ENCODE results near the gene ANKFN1. TPM values are rescaled to one million over a fixed set of nuclear protein-coding genes. Genes with fewer than 3 reads are reported as not detected.

Gene ANKFN1
- total and polyA plus RNA-seq, 2 of the 13 experiments (the other 11 are each of a cell fraction or from before 2014, with no cell fraction given): not detected

DNA sequence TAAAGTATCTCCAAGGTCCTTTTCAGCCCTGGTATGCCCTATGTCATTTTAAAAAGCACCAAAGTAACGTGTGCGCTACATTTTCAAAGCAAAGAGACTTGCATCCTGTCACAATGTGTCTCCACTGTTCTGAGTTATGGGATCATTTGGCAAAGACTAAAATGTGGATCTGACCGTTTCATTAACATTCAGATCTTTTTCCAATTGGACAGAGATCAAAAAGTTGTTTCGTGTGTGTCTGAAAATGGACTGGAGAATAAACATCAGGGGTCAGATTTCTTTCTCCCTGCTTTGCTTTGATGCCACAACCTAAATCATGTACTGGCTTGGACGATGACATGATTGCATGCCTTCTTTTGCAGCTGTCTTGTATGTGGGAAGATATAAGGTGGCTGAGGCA lies 304.2 kb downstream of the ANKFN1 start (continued):
- TF ChIP-seq, protein P1, sequence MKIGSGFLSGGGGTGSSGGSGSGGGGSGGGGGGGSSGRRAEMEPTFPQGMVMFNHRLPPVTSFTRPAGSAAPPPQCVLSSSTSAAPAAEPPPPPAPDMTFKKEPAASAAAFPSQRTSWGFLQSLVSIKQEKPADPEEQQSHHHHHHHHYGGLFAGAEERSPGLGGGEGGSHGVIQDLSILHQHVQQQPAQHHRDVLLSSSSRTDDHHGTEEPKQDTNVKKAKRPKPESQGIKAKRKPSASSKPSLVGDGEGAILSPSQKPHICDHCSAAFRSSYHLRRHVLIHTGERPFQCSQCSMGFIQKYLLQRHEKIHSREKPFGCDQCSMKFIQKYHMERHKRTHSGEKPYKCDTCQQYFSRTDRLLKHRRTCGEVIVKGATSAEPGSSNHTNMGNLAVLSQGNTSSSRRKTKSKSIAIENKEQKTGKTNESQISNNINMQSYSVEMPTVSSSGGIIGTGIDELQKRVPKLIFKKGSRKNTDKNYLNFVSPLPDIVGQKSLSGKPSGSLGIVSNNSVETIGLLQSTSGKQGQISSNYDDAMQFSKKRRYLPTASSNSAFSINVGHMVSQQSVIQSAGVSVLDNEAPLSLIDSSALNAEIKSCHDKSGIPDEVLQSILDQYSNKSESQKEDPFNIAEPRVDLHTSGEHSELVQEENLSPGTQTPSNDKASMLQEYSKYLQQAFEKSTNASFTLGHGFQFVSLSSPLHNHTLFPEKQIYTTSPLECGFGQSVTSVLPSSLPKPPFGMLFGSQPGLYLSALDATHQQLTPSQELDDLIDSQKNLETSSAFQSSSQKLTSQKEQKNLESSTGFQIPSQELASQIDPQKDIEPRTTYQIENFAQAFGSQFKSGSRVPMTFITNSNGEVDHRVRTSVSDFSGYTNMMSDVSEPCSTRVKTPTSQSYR (CRISPR knock-in tag; IDR thresholded peaks at IDR 0.05; ENCODE audit: borderline replicate concordance): no peak
- no peak for TF ChIP-seq FOXO1 (CRISPR knock-in tag; IDR thresholded peaks at IDR 0.05)
- TF ChIP-seq MEIS1 (CRISPR knock-in tag; IDR thresholded peaks at IDR 0.05; ENCODE audit: borderline replicate concordance): no peak
- no peak for TF ChIP-seq PHF5A (CRISPR knock-in tag; IDR thresholded peaks at IDR 0.05; ENCODE audit: low read depth, unreplicated experiment)
- no peak for TF ChIP-seq DBP (CRISPR knock-in tag; IDR thresholded peaks at IDR 0.05; ENCODE audit: not compliant biosample characterization)

GRCh38 chr17:56465886-56466285 lies 312.6 kb downstream of the ANKFN1 start:
- Histone ChIP-seq H3K27ac (ENCODE audit: extremely low read length, insufficient read depth, low read length) (no peak overlapping the region), H3K9ac (ENCODE audit: insufficient read depth, low read depth, low read length) (no peak overlapping the region), H3K9me3 (ENCODE audit: low read length) (no peaks in the 10 kb centered on the region), H3K36me3 (replicated peaks in 1 of 2; ENCODE audit: control insufficient read depth in 1 of 2, insufficient read depth in 2 of 2, low read length in 2 of 2) (no peaks in the 10 kb centered on the region), H3K79me2 (ENCODE audit: insufficient read depth, low read length) (no peaks in the 10 kb centered on the region), H3K4me3 (replicated peaks in 1 of 3; ENCODE audit: insufficient read depth in 1 of 3, low read depth in 2 of 3, low read length in 3 of 3) (no peak overlapping the region), H3K4me2 (ENCODE audit: low read depth, low read length) (no peak overlapping the region), H4K20me1 (ENCODE audit: insufficient read depth, low read length) (no peaks in the 10 kb centered on the region), H2AFZ (ENCODE audit: low read length) (no peak overlapping the region), H3K4me1 (ENCODE audit: insufficient read depth, low read length) (no peaks in the 10 kb centered on the region), H3K27me3 (ENCODE audit: control insufficient read depth in 1 of 2, insufficient read depth in 2 of 2, low read length in 2 of 2) (0 out of 5 replicates have a peak, but pooled peaks cover 0 to 6% of the 10 kb centered on the region in 2 experiments)
- BruUV-seq (replicated peaks): no TSS peak
- ATAC-seq (no peak), FAIRE-seq (no peak), DNase-seq (ENCODE audit: low spot score) (no peak)
- in situ Hi-C loops (cut with HindIII; ENCODE audit: extremely low pct_ligation_motif_present, low pct_unique_long_range_greater_than_20kb) (no loop called here), intact Hi-C loops (cut with micrococcal nuclease; ENCODE audit: unreplicated experiment) (no loop called here)
- ChIA-PET CTCF (ENCODE audit: low intra/inter-chr PET ratio, low total read pairs) (no interaction called here), POLR2A (no interaction called here)
- WGBS (ENCODE audit: low lambda C conversion rate): 55% methylated on average over 1 of the region's 1 CpG
- TF ChIP-seq KAT2B (IDR thresholded peaks at IDR 0.05; ENCODE audit: borderline replicate concordance, low read depth, low read length): no peak
- no peak for TF ChIP-seq HOXD1 (CRISPR knock-in tag; IDR thresholded peaks at IDR 0.05)
- TF ChIP-seq ZNF3 (CRISPR knock-in tag; IDR thresholded peaks at IDR 0.05): no peak
- no peak for TF ChIP-seq HDAC1 (CRISPR knock-in tag; IDR thresholded peaks at IDR 0.05)

Data from HepG2 (cell line).